LHCN-M2 (cell line): Measurements from ENCODE around the gene PRPS1. TPM values are rescaled to one million over a fixed set of nuclear protein-coding genes. Genes with fewer than 3 reads are reported as not detected.
"Not testable (repeated sequence)": the region's sequence is repeated elsewhere in the genome, so short reads cannot be mapped to it uniquely, and the experiment has no call there.

Experiments used
- DNase-seq: peaks from one replicate; pipeline ENCODE4 v3.0.0-alpha.2; 2012; ENCODE audit warnings: low read depth
- polyA plus RNA-seq: library from polyadenylated mRNA; unstranded; fragments of >200 nt; gene quantifications from one replicate; pipeline ENCODE4 v1.2.1, GENCODE V29; 2012; ENCODE audit warnings: missing spikeins
- total RNA-seq: library from RNA; depleted of rRNA; stranded (reverse); fragments of >200 nt; gene quantifications from 2 replicates; pipeline ENCODE4 v1.2.3, GENCODE V29; 2014; rRNA removed

Gene PRPS1
- 42.5 and 45.8 TPM in 2 replicates for total RNA-seq
- 49.6 TPM for polyA plus RNA-seq

DNA sequence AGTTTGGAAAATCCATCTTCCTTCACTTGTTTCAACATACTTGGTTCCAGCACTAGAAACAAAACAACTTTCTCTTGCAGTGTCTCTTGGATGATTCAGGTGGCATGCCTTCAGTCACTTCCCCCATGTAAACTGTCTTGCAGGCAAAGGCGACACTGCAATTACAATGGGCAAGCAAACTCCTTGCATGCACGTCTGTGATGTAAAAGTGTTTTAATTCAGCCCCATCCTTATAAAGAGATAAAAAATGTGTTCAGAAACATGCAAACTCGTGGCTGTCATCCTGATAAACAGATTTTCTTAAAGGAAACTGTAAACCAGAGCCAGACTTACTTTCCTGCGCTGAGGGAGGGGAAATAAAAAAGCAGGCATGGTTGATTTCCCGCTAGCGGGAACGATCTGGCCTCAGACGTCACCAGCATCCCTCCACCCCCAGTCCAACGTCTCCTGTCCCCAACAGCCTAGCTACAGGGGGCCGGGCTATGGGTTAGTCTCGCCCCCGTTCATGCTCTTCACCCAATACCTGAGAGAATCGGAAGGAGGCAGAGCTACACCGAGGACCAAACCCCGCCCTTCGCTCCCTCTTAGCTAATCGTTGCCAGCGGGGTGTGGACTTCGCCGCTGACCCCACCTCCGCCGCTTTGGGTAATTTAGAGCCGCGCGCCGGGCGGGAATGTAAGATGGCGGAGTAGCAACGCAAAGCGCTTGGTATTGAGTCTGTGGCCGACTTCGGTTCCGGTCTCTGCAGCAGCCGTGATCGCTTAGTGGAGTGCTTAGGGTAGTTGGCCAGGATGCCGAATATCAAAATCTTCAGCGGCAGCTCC, at the start of gene PRPS1:
PRPS1 (plus strand) TSS at position 673 of the 824 bp plus-strand sequence; CDS start at position 792, 119 bp downstream.
- DNase-seq: peak; percentile 93

DNA sequence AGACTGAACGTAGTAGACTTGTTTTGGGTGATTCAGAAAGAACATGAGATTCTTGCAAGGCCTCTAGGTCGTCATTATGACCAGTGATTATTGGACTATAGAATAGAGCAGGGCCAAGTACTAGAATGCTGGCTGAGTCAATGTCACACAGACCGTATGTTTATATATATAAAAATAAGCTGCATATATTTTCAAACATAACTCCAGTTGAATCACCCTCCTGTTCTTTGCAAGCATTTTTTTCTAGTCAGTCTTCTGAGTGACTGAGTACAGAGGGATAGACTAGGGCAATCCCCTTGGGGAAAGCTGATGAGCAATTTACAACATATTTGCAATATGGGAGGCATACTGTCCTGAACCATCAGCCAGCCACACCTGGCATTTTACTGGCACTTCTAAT, 48.4 kb upstream of the PRPS1 start:
- peak; percentile 51 for DNase-seq

DNA sequence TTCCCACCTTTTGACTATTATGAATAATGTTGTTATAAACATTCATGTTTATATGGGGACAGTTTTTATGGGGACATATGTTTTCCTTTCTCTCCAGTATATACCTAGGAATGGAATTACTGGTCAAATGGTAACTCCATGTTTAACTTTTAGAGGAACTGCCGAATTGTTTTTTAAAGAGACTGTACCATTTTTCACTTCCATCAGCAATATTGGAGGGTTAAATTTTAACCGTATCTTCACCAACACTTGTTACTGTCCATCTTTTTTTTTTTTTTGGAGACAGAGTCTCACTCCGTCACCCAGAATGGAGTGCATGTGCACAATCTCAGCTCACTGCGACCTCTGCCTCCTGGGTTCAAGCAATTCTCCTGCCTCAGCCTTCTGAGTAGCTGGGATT, 46.4 kb upstream of the PRPS1 start:
- DNase-seq: no peak

DNA sequence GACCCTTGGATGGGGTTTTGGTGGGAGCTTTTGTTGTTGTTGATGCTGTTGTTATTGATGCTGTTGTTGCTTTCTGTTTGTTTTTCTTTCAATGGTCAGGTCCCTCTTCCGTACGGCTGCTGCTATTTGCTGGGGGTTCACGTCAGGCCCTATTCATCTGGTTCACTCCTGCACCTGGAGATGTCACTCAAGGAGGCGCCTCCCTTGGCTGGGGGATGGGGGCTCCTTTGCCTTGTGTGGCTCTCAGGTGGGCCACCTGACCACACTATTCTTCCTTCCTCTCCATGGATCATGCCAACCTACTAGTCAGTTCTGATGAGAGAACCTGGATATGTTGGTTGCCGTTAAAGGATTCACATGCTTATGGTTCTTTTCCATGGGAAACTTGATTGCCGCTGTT, 39.1 kb upstream of the PRPS1 start:
- no peak for DNase-seq

DNA sequence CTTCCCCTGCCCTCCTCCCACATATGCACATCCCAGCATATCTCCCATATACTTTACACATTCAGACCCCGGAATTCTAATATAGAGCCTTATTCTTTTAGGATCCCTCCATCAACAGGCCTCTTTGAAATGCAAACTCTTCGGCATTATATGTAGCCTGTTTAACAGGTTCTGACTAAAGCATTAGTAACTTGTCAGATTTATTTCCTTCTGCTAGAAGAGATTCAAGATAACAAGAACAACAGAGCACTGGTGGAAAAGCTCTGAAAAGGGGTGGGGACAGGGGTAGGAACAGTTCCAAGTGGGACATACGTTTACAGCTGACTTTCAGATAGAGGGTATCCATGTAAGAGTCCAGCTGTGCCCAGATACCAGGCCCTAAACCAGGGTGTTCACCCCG, 31.7 kb upstream of the PRPS1 start:
- no peak for DNase-seq

DNA sequence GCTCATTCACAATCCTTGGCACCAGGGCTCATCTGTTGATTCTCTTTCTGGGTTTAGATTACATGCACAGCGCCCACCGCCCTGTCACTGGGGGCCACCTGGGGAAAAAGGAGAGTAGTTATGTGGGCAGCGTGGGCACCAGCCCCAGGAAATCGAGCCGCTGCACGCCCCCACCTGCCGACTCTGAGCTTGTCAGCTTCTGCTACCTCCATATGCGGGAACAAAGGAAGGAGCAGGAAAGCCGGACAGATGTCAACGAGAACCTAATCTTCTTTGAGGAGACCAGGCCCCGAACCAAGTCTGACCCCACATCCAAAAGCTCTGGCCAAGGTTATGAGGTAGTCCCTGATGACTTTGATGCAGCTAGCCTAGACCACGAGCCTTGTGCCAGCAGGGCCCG, 31.0 kb upstream of the PRPS1 start:
- no peak for DNase-seq

DNA sequence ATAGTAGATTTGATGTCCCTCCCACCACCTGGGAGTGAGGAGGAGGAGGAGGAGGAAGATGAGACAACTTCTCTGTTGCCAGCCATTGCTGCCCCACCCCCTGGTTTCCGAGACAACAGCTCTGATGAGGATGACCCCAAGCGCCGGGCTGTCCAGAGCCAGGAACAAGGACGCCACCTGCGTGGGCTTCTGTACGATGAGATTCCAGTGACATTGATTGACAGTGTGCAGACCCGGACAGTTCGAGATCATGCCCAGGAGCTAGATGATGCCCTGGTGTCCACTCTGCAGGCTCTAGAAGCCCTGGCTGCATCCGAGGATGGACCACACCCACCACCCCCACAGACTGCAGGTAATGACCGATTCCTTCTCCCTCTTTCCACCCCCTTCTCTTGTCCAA, 30.5 kb upstream of the PRPS1 start:
- DNase-seq: no peak

DNA sequence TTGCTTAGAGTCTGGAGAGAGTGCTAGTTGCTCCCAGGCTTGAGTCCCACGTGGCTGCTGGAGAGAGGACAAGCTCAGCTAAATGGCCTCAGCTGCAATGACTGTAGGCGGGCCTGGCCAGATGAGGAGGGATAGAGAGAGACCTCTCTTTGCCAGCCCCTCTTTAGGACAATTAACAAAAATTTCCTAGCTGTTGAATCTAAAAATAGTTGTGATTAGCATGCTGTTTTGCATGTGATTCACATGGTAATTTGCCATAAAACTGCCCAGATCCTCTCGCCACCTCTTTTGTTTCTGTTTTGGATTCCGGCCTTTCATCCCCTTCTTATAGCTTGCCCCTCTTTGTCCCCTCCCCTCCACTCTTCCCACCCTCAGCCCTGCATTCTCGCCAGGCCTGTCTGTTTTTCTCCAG, 28.9 kb upstream of the PRPS1 start:
- DNase-seq: no peak

DNA sequence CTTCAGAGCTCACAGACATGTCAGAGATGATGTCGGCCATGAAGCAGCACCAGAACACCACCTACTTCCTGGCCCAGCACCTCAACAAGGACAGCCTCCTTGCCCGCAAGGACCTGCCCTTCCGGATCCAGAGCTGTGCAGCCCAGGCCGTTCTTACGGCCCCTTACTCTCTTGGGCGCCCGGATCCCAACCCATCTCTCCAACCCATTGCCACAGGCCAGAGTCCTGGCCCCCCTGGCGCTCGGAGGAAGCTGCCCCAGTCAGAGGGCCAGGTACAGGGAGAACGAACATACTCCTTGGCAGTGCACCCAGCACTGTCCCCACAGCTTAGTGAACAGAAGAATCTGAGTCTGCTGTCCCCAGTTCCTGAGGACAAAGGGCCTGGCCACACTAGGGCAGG, 27.9 kb upstream of the PRPS1 start:
- no peak for DNase-seq

DNA sequence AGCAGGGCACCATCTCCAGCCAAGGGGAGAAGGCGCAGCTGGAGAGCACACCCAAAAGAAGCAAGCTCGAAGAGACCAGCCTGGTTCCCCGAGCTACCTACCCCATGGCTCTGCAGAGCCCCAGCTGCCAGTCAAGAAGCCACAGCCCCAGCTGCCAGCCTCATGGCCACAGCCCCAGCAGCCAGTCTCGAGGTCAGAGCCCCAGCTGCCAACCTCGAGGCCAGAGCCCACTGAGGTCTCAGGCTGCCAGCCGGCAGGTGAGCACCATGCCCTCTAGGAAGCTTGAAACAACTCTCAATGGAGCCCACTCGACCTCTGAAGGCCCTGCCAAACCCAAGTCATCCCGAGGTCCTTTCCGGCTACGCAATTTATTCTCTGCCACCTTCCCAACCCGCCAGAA, 27.0 kb upstream of the PRPS1 start:
- no peak for DNase-seq

DNA sequence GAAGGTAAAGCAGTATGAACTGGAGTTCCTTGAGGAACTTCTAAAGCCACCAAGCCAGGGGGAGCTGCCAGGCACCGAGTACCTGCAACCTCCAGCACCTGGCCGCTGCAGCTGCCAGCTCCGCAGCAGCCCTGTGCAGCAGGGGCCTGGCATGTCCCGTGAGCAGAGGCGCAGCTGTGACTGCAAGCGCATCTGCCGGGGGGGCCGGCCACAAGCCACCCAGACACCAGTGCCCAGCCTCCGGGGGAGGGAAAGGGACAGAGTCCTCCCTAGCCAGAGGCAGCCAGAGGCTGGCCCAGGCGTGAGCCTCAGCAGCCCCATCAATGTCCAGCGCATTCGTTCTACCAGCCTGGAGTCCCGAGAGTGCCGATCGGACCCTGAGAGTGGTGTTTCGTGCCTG, 26.6 kb upstream of the PRPS1 start:
- DNase-seq: no peak

DNA sequence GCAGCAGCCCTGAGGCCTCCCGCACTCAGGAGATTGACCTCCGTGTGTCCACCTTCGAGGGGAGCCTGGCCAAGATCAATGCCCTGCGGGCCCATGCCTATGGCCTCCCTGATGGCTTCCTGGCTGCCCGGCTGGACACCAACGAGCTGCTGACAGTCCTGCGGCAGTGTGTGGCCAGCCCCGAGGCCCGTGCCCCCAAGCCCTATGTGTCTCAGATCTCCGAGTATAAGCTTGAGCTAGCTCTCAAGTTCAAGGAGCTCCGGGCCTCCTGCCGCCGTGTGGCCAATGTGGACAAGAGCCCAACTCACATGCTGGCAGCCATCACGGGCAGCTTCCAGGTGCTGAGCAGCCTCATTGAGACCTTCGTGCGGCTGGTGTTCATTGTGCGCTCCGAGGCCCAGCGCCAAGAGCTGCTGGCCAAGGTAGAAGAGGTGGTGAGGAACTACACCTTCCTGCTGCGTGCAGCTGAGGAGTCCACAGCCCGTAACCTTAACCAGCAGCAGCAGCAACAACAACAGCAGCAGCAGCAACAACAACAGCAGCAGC, 25.5 kb upstream of the PRPS1 start:
- no peak for DNase-seq

DNA sequence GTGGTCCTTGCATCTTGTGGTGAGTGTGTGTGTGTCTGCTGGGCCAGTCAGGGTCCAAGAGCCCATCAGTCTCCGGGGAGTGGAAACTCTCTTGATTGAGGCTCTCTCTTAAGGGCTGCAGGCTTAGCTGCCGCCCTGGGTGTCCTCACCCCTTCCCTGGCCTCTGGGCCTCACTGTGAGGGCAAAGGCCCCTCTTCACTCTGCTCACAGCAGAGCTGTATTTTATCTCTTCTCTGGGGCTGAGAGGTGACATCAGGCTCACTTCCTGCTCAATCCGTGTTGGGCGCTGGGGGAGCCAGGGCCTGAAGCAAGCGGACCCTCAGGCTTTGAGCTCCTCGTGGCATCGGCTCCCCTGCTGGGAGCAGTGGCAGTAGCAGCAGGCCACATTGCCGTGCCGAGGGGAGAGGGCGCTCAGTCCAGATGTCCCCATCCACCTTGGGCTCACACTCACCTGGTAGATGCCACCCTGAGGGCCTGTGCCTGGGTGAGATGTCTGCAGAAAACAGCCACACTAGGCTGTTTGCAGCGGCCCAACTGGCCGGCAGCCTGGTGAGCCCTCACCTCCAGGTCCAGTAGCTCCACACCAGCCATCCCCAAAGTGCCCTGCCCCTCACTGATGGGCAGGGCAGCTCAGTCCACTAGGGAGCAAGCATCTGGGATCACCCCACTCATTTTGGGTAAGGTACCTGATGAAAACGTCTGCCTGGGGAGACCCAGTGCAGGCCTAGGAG, 24.7 kb upstream of the PRPS1 start:
- DNase-seq: no peak

DNA sequence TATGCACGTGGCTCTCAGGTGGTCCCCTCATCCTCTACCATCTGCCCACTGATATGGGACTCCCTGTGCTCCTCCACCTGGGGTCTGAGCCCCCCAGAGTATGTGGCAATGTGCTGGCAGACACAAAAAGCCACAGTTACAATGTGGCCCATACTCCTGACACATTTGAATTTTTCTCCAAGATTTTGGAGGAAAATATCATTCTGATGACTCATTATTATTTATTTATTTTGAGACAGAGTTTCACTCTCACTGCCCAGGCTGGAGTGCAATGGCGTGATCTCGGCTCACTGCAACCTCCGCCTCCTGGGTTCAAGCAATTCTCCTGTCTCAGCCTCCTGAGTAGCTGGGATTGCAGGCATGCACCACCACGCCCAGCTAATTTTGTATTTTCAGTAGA, 19.2 kb upstream of the PRPS1 start:
- DNase-seq: not testable (repeated sequence)

DNA sequence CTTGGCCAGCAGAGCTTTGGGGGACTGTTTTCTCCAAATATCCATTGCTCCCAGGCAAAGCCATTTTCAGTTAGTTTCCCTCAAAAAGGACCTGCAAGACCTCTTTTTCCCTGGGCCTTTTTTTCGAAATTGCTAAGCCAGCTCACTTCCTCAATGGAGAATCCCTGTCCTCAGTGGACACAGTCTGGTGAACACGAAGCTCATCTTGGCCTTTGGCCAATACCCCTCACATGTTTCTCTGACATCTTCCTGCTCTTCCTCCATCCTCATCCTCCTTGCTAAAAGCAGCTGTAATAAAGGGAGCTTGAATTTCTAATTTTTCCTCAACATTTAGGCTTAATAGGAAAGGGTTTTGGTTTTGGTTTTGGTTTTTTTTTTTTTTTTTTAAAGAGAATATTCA, 17.6 kb upstream of the PRPS1 start:
- no peak for DNase-seq

DNA sequence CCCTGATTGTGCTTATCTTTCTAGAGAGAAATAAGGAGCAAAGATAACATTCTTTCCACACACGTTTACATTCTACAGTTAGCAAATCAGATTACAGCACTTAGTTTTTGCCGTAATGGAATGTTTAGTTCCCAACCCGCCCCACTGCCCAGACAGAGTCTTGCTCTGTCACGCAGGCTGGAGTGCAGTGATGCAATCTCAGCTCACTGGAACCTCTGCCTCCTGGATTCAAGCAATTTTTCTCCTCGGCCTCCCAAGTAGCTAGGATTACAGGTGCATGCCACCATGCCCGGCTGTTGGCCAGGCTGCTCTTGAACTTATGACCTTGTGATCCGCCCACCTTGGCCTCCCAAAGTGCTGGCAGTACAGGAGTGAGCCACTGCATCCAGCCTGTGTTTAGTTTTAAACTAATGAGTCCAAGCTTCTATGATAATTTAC, 8.4 kb upstream of the PRPS1 start:
- DNase-seq: no peak

DNA sequence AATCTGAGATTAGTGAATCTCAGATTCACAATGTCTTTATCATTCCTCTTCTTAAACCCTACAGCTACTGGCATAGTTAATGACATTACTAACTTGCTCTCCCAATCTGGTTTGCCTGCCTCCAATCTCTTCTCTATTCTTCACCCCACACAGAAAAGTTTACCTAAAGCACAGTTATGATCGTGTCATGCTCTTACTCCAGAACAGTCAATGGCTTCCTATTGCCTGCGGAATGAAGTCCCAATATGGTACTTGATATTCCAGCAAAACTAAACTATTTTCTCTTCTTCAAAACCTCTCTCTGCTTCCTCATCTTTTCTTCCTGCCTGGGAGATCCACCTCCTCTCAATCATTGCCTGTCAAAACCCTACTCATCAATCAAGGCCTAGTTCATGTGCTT, 3.4 kb upstream of the PRPS1 start:
- DNase-seq: no peak

DNA sequence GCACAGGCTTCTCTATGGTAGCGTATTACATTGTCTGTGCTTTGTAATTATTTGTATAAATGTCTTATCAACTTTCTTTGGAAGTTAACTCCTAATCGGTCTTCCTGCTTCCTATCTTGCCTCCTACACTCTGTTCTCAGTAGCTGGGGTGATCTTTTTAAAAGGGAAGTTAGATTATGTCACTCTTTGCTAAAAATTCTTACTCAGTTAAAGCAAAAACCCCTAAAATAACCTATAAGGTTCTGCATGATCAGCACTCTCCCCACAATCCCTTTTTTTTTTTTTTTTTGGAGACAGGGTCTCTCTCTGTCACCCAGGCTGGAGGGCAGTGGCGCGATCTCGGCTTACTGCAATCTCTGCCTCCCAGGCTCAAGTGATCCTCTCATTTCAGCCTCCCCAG, 2.6 kb upstream of the PRPS1 start:
- no peak for DNase-seq

DNA sequence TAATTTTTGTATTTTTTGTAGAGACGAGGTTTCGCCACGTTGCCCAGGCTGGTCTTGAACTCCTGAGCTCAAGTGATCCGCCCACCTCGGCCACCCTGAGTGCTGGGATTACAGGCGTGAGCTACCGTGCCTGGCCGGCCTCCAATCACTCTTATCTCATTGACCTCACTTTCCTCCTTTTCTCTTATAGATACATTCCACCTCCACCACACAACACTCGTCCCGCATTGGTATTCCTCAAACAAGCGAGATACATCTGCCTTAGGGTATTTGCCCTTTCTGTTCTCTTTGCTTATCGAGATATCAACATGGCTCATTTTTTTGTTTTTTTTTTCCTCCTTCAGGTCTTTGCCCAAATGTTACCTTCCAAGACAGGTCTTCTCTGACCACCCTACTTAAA, 1.8 kb upstream of the PRPS1 start:
- no peak for DNase-seq

DNA sequence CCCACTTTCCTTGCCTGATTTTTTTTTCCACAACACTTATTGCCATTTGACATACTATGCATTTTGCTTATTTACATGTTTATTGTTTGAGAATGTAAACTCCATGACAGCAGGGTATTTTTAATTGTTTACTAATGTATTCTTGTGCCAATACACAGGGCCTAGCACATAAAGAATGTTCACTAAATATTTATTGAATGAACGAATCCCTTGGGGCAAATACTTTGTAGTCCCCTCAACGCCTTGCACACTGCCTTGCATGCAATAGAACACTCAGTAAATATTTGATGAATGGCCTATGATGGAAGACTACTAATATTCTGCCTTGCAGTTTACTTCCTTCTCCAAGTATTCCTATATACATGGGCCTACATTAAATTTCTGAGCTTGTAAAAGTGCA, 1.4 kb upstream of the PRPS1 start:
- DNase-seq: no peak

DNA sequence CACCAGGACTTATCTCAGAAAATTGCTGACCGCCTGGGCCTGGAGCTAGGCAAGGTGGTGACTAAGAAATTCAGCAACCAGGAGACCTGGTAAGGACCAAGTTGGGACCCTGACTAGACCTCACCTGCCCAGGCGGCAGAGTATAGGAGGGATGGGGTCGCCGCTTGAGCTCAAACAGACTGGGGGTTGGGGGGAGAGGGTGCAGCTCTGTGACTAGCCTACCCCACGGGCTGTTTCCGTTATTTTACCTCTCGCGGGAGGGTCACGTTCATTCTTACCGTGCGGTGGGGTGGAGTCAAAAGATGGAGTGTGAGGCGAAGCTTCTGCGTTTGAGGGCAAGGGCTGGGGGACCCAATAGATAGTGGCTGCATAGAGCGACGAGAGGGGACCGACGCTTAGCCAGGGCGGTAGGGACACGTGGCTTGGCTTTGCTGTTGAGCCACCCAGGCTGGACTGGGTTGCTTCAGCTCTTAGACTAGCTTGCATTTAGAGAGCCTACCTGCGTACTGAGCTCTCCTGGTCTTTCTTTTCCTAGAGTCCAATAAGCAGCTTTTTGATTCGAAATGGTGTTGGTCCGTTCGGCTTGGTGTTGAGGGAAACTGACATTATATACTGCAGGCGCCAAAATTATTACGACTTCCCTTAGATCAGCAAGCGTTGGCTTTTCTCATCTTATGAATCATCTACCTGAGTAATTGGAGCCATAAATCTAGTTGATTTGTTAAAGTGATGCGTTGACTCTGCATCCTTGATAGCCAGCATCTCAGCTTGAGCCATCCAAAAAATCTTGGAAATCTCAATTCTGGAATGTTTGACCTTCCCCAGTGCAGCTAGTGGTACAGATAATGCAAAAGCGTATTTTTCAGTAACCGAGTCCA, 591 bp downstream of the PRPS1 start:
- peak; percentile 12 for DNase-seq

DNA sequence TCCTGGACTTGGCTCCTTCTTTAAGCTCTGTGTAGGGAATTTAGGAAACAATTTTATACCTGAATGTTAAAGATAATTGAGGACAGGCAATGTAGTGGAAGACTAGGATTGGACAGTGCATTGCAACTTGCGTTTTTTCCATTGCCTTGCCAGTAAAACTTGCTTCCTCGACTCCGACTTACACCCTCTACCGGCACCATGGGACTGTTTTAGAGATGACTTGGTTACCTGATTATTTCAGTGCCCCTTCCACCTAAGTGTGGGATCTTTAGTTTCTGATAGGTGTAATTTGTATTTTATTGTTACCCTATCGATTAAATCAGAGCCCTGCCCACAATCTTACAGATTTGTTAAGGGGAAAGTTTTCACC, 1.2 kb downstream of the PRPS1 start:
- DNase-seq: peak; percentile 10
